ENCODE measurements around the gene SEMA4A. TPM values are rescaled to one million over a fixed set of nuclear protein-coding genes. Genes with fewer than 3 reads are reported as not detected.
"Not testable (repeated sequence)": the region's sequence is repeated elsewhere in the genome, so short reads cannot be mapped to it uniquely, and the experiment has no call there.

Gene SEMA4A
- total RNA-seq, 1 experiment from 2014 or later: 0.10 TPM

GRCh38 chr1:156190265-156190664 lies 36.9 kb downstream of the SEMA4A start:
- DNase-seq (ENCODE audit: extremely low read depth, low read depth): not testable (repeated sequence)

GRCh38 chr1:156191292-156191964 lies 38.0 kb downstream of the SEMA4A start:
- DNase-seq (ENCODE audit: extremely low read depth, low read depth): no peak

- DNase-seq (ENCODE audit: extremely low read depth, low read depth): no peak
Observed at GRCh38 chr1:156193208-156193487, 39.8 kb downstream of the SEMA4A start.

DNA sequence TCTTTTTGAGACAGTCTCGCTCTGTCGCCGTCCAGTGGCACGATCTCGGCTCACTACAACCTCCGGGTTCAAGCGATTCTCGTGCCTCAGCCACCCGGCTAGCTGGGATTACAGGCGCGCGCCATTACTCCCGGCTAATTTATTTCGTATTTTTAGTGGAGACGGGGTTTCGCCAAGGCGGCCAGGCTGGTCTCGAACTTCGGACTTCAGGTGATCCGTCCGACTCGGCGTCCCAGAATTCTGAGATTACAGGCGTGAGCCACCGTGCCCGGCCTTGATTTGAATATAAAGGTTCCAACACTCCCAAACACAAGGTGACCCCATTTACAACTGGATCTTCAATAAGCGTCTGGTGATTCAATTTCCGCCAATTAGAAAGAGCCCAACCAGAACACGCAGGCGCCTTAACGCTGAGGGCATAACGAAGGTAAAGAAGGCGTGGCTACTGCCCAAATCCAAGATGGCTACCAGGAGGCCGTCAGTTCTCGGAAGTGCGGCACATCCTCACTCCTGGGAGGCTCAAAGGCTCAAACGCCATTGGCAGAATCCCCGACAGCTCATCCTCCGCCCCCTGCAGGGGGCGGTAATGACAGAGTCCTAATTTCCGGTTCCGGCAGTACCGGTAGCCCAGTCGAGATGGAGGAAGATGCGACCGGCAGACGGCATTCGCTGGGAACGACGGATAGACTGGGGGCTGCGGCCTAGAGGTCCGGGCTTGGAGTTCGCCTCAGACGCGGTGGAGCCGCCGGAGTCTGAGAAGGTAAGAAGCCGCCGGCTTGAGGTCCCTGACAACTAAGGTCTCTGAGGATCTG lies 40.3 kb downstream of the SEMA4A start, which contains the start of gene SLC25A44:
SLC25A44 (plus strand) TSS at position 617 of the 812 bp plus-strand sequence. CDS start 5,744 bp downstream, outside the sequence.
- peak; percentile 100 for DNase-seq (ENCODE audit: extremely low read depth, low read depth)

DNA sequence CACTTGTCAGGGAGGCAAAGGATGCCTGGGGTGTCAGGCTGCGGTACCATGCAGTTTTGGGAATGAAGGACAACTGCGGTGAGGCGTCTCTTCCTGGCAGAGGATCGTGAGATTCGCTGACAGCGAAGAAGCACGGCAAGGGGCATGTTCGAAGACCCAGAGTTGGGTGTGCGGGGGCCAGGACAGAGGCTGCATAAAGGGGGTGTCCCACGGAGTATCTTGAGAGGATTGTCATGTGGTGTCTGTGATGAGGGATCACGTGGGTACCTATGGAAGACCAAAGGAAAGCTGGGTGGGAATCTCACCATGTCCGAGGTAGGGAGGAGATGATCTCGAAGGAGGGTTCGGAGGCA lies 40.9 kb downstream of the SEMA4A start:
- no peak for DNase-seq (ENCODE audit: extremely low read depth, low read depth)

DNA sequence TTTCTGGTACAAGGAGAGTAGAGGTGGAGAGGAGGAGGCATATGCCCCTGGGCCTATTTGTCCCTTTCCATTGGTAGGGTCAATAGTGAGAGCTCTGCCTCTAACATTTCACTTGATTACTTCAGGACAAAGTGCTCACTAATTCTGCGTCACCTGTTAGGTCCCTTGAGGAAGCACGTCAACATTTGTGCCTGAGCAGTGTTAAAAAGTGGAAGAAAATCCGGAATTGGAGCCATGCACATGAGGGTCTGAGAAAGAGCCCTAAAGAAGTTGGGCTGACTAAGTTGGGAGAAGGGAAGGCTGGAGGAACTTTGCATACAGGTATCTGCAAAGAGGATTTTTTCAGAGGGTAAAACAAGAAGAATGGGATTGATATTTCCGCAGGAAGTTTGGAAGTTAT lies 42.5 kb downstream of the SEMA4A start:
- DNase-seq (ENCODE audit: extremely low read depth, low read depth): no peak

GRCh38 chr1:156196445-156196844 lies 43.1 kb downstream of the SEMA4A start:
- no peak for DNase-seq (ENCODE audit: extremely low read depth, low read depth)

DNA sequence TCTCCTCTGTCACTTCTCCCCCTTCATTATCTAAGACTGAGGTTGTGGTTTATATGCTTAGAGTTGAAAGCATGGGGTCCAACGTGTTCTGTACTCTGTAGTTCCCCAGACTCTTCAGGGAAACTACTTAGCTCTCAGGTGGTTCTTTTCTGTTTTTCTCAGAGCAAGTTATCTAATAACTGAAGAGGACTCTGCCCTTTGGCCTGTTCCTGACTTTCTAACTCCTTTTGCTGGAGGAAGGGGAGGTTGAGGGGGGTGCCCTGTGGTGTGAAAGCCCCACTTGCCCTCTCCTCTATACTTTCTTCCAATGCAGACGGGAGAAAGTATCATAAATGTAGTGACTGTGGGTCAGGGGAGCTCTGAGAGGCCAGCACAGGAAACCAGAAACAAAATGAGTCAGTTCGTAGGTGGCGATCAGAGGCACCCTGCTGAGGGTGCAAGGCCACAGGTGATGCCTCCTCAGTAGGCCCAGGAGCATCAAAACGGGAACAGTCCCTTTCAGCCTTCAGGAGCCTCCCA lies 45.5 kb downstream of the SEMA4A start:
- DNase-seq (ENCODE audit: extremely low read depth, low read depth): no peak

DNA sequence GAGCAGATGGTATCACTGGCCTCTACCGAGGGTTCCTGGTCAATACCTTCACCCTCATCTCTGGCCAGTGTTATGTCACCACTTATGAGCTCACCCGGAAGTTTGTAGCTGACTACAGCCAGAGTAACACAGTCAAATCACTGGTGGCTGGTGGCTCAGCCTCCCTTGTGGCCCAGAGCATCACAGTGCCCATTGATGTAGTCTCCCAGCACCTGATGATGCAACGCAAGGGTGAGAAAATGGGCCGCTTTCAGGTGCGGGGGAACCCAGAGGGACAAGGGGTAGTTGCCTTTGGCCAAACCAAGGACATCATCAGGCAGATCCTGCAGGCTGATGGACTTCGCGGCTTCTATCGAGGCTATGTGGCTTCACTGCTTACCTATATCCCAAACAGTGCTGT lies 46.7 kb downstream of the SEMA4A start:
- DNase-seq (ENCODE audit: extremely low read depth, low read depth): no peak

- DNase-seq (ENCODE audit: extremely low read depth, low read depth): no peak
Observed at GRCh38 chr1:156203331-156203730, 49.9 kb downstream of the SEMA4A start.

DNA sequence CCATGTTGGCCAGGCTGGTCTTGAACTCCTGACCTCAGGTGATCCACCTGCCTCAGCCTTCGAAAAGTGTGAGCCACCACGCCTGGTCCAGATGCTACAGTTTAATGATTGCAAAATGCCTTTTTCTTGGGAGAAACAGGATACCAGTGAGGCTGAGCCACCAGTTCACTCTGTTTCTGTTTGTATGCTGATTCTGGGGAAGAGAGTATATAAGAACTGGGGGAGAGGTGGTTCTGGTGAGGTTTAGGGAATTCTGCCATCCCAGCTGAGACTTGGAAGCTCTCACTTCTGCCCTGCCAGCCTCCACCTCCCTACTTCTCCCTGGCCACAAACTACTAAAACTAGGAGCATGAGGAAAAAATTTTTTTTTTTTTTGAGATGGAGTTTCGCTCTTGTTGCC lies 51.3 kb downstream of the SEMA4A start:
- no peak for DNase-seq (ENCODE audit: extremely low read depth, low read depth)

- no peak for DNase-seq (ENCODE audit: extremely low read depth, low read depth)
Observed at GRCh38 chr1:156211243-156211642, 57.9 kb downstream of the SEMA4A start.

GRCh38 chr1:156212130-156212529 lies 58.7 kb downstream of the SEMA4A start:
- no peak for DNase-seq (ENCODE audit: extremely low read depth, low read depth)

GRCh38 chr1:156212833-156213643 lies 59.7 kb downstream of the SEMA4A start, which contains the start of gene PMF1:
Gene PMF1 (plus strand): TSS chr1:156213007. CDS start chr1:156213016, 9 bp downstream.
- DNase-seq (ENCODE audit: extremely low read depth, low read depth): peak; percentile 98

- no peak for DNase-seq (ENCODE audit: extremely low read depth, low read depth)
Observed at GRCh38 chr1:156213644-156213966, 60.2 kb downstream of the SEMA4A start.

- peak; percentile 41 for DNase-seq (ENCODE audit: extremely low read depth, low read depth)
Observed at GRCh38 chr1:156214024-156214748, 60.8 kb downstream of the SEMA4A start.

DNA sequence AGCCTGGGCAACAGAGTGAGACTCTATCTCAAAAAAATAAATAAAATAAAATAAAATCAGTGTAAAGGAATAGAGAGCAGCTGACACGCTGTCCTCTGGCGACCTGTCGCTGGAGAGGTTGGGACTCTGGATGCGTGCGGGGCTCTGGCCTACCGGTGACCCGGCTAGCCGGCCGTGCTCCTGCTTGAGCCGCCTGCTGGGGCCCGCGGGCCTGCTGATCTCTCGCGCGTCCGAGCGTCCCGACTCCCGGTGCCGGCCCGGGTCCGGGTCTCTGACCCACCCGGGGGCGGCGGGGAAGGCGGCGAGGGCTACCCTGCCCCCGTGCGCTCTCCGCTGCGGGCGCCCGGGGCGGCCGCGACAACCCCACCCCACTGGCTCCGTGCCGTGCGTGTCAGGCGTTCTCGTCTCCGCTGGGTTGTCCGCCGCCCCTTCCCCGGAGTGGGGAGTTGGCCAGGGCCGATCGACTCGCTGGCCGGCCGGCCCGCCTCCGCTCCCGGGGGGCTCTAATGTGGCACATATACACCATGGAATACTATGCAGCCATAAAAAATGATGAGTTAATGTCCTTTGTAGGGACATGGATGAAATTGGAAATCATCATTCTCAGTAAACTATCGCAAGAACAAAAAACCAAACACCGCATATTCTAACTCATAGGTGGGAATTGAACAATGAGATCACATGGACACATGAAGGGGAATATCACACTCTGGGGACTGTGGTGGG lies 63.1 kb downstream of the SEMA4A start:
- not testable (repeated sequence) for DNase-seq (ENCODE audit: extremely low read depth, low read depth)

DNA sequence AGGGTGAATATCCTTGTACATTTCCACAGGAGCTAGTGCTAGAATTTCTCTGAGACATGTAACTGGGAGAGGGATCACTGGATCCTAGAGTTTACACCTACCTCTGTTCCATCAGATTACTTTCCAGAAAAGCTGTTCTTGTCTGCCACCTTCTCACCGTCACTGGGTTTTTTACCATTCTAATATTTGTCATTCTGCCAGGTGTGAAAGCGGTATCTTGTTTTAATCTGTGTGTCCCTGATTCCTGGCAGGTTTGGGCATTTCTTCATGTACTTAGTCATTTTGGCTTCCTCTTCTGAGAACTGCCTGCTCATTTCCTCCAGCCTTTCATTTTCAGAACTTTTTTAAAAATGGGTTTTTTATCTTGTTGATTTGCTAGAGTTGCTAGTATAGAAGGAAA lies 64.5 kb downstream of the SEMA4A start:
- DNase-seq (ENCODE audit: extremely low read depth, low read depth): no peak

- DNase-seq (ENCODE audit: extremely low read depth, low read depth): no peak
Observed at GRCh38 chr1:156220226-156220625, 66.8 kb downstream of the SEMA4A start.
